Measurements from ENCODE around the gene DCAF11. TPM values are rescaled to one million over a fixed set of nuclear protein-coding genes. Genes with fewer than 3 reads are reported as not detected.

Gene DCAF11
- total and polyA plus RNA-seq, 2 of the 13 experiments (the other 11 are each of a cell fraction or from before 2014, with no cell fraction given), result 150 to 257 TPM

DNA sequence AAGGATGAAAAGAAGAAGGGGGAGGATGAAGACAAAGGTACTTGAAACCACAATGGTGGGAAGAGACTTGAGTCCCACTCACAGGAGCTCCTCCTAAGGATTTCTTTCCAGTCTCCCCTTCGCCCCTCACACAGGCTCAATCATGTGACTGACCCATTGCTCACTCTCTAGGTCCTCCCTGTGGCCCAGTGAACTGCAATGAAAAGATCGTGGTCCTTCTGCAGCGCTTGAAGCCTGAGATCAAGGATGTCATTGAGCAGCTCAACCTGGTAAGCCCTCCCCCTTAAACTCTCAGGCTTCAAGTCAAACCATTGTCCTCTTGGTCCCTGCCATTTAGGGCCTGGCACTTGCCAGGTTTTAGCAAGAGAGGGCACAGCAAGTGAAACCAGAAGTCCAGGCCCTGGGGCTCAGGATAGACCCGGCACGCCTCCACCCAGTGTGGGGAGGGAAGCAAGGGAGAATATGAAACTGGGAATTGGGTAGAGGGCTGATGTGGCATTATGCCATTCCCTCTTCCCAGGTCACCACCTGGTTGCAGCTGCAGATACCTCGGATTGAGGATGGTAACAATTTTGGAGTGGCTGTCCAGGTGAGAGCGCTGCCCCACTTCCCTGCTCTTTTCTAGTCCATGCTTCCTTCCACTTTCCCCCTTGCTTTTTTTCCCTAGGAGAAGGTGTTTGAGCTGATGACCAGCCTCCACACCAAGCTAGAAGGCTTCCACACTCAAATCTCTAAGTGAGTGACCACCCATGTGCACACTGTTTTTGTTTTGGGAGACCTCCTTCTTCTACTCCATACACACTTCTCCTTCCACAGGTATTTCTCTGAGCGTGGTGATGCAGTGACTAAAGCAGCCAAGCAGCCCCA, 23.2 kb downstream of the DCAF11 start (continued):
- TF ChIP-seq RXRB (CRISPR knock-in tag; IDR thresholded peaks at IDR 0.05; ENCODE audit: borderline replicate concordance) (no peak), ARNT2 (CRISPR knock-in tag; IDR thresholded peaks at IDR 0.05; ENCODE audit: low read depth) (no peak), ZNF225 (CRISPR knock-in tag; IDR thresholded peaks at IDR 0.05) (peak; percentile 13; the same call in 1 of the 2 replicates), CREB1 (IDR thresholded peaks at IDR 0.05) (no peak), CREB1 (CRISPR knock-in tag; IDR thresholded peaks at IDR 0.05) (no peak), ZNF136 (CRISPR knock-in tag; IDR thresholded peaks at IDR 0.05; ENCODE audit: low read depth) (no peak), BHLHE40 (IDR thresholded peaks at IDR 0.05; ENCODE audit: low read length) (peak; percentile 1; the same call in 1 of the 2 replicates), POLR2AphosphoS2 (IDR thresholded peaks at IDR 0.05; ENCODE audit: low read depth, low read length) (no peak), ZNF335 (CRISPR knock-in tag; IDR thresholded peaks at IDR 0.05) (no peak), PAF1 (CRISPR knock-in tag; IDR thresholded peaks at IDR 0.05) (no peak), SIN3B (IDR thresholded peaks at IDR 0.05; ENCODE audit: low read length) (no peak), ZNF672 (CRISPR knock-in tag; IDR thresholded peaks at IDR 0.05) (no peak), ZNF280D (CRISPR knock-in tag; IDR thresholded peaks at IDR 0.05) (no peak; the same call in 1 of the 2 replicates), MAF1 (CRISPR knock-in tag; IDR thresholded peaks at IDR 0.05; ENCODE audit: borderline replicate concordance) (no peak), RBM22 (optimal IDR thresholded peaks at IDR 0.05; ENCODE audit: low read length) (peak; percentile 85), PLRG1 (conservative IDR thresholded peaks at IDR 0.05) (no peak)
- TF ChIP-seq, protein P1, sequence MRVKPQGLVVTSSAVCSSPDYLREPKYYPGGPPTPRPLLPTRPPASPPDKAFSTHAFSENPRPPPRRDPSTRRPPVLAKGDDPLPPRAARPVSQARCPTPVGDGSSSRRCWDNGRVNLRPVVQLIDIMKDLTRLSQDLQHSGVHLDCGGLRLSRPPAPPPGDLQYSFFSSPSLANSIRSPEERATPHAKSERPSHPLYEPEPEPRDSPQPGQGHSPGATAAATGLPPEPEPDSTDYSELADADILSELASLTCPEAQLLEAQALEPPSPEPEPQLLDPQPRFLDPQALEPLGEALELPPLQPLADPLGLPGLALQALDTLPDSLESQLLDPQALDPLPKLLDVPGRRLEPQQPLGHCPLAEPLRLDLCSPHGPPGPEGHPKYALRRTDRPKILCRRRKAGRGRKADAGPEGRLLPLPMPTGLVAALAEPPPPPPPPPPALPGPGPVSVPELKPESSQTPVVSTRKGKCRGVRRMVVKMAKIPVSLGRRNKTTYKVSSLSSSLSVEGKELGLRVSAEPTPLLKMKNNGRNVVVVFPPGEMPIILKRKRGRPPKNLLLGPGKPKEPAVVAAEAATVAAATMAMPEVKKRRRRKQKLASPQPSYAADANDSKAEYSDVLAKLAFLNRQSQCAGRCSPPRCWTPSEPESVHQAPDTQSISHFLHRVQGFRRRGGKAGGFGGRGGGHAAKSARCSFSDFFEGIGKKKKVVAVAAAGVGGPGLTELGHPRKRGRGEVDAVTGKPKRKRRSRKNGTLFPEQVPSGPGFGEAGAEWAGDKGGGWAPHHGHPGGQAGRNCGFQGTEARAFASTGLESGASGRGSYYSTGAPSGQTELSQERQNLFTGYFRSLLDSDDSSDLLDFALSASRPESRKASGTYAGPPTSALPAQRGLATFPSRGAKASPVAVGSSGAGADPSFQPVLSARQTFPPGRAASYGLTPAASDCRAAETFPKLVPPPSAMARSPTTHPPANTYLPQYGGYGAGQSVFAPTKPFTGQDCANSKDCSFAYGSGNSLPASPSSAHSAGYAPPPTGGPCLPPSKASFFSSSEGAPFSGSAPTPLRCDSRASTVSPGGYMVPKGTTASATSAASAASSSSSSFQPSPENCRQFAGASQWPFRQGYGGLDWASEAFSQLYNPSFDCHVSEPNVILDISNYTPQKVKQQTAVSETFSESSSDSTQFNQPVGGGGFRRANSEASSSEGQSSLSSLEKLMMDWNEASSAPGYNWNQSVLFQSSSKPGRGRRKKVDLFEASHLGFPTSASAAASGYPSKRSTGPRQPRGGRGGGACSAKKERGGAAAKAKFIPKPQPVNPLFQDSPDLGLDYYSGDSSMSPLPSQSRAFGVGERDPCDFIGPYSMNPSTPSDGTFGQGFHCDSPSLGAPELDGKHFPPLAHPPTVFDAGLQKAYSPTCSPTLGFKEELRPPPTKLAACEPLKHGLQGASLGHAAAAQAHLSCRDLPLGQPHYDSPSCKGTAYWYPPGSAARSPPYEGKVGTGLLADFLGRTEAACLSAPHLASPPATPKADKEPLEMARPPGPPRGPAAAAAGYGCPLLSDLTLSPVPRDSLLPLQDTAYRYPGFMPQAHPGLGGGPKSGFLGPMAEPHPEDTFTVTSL (CRISPR knock-in tag; IDR thresholded peaks at IDR 0.05; ENCODE audit: borderline replicate concordance), result no peak
- TF ChIP-seq, protein P2, sequence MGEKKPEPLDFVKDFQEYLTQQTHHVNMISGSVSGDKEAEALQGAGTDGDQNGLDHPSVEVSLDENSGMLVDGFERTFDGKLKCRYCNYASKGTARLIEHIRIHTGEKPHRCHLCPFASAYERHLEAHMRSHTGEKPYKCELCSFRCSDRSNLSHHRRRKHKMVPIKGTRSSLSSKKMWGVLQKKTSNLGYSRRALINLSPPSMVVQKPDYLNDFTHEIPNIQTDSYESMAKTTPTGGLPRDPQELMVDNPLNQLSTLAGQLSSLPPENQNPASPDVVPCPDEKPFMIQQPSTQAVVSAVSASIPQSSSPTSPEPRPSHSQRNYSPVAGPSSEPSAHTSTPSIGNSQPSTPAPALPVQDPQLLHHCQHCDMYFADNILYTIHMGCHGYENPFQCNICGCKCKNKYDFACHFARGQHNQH (CRISPR knock-in tag; IDR thresholded peaks at IDR 0.05), result 0 out of 2 replicates have a peak, but pooled peaks have one; percentile 4
